ENCODE data around the gene ZEB1. TPM values are rescaled to one million over a fixed set of nuclear protein-coding genes. Genes with fewer than 3 reads are reported as not detected.

Gene ZEB1
- total RNA-seq, 1 experiment from 2014 or later: 0.39 TPM

DNA sequence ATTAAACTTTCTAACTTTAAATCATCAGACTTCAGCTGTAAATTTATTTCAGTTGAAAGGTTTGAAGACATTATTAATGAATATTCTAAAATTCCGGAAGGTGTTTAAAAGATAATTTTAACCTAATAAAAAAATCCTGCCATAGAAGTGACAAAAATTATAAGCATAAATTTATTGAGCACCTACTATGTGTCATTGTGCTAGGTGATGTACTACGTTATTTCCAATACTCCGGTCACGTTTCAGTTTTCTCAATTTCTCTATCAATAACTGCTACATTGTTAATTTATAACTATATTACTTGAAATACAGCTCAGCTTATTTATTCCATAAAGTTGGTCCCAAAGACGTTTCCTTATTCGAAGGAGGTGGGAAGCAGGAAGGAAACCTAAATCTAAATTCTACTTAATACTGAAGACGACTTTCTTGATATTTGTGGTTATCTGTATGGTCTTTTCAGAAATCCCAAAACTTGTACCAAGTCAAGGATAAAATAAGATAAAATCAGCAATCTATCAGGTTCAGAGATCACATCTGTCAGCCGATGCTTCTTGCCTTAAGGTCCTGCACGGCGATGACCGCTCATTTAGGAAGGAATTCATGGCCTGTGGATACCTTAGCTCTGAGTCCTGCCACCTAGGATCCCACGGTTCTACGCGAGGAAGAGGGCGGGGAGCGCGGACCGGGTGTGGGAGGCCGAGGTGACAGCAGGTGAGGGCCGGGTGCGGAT lies 1.2 kb upstream of the ZEB1 start:
- H3K9me3 ChIP-seq (ENCODE audit: control insufficient read depth, low read depth, low read length): no peaks in the 10 kb centered on the region
- no peak overlapping the region for H2BK5ac ChIP-seq (ENCODE audit: insufficient read length, low read length)
- no peak overlapping the region for H3T11ph ChIP-seq (ENCODE audit: low read length)
- H3K4me2 ChIP-seq (ENCODE audit: insufficient read depth, insufficient read length, low read length): peak overlapping the region; percentile 95
- no peak overlapping the region for H3K27ac ChIP-seq (ENCODE audit: insufficient read length, low read depth, low read length)
- H3K27ac Mint-ChIP-seq: no peak overlapping the region; a peak in 1 of 7 replicates
- H2BK15ac ChIP-seq (ENCODE audit: low read depth, low read length): no peak overlapping the region
- H3K18ac ChIP-seq (ENCODE audit: insufficient read length, low read depth, low read length): no peak overlapping the region
- peaks cover 77% of the 10 kb centered on the region for H3K27me3 Mint-ChIP-seq (ENCODE audit: low read depth)
- WGBS (ENCODE audit: extremely low coverage, insufficient read length, low lambda C conversion rate): no CpG with 5 or more reads among the region's 21 CpGs
- no peak overlapping the region for H3K23ac ChIP-seq (ENCODE audit: insufficient read length, low read depth, low read length)
- TF ChIP-seq CTCF (conservative IDR thresholded peaks at IDR 0.05): no peak
- H2AK5ac ChIP-seq (ENCODE audit: insufficient read length, low read length): no peak overlapping the region
- H4K5ac ChIP-seq (ENCODE audit: insufficient read length, low read depth, low read length): no peak overlapping the region
- no peaks in the 10 kb centered on the region for H3K4me1 ChIP-seq (ENCODE audit: insufficient read depth, low read length)
- H3K79me2 ChIP-seq (ENCODE audit: insufficient read depth, low read length): no peaks in the 10 kb centered on the region
- no peak overlapping the region for H2BK120ac ChIP-seq (ENCODE audit: low read depth, low read length, poor library complexity, severe bottlenecking)
- H4K91ac ChIP-seq (ENCODE audit: insufficient read length, low read depth, low read length): no peak overlapping the region
- H3K9ac ChIP-seq (ENCODE audit: extremely low read depth, insufficient read length, low read length): no peak overlapping the region
- peaks cover 16% of the 10 kb centered on the region for H3K23me2 ChIP-seq (ENCODE audit: insufficient read length, low read depth, low read length, poor library complexity, severe bottlenecking)
- no peak overlapping the region for H2BK20ac ChIP-seq (ENCODE audit: low read depth, low read length, poor library complexity, severe bottlenecking)
- no peak for DNase-seq
- H2AFZ ChIP-seq (ENCODE audit: low read length): no peak overlapping the region
- H3K79me1 ChIP-seq (ENCODE audit: insufficient read depth, low read depth, low read length, poor library complexity, severe bottlenecking): no peaks in the 10 kb centered on the region
- H3K36me3 Mint-ChIP-seq (ENCODE audit: insufficient read depth in 1 of 3, low read depth in 3 of 3): peaks cover 0 to 2% (median 0%) of the 10 kb centered on the region in 3 experiments; a peak in 2 of 7 replicates
- no peaks in the 10 kb centered on the region; a peak in 2 of 5 replicates for H3K9me3 Mint-ChIP-seq
- no peak overlapping the region for H4K8ac ChIP-seq (replicated peaks; ENCODE audit: insufficient read length, low read depth, low read length)
- H3K4me1 Mint-ChIP-seq: peaks cover 16 to 19% of the 10 kb centered on the region in 2 experiments
- no peak overlapping the region for H3K56ac ChIP-seq (ENCODE audit: insufficient read length, low read depth, low read length)
- H3K14ac ChIP-seq (ENCODE audit: insufficient read depth, low read length): no peak overlapping the region; the same call in 1 of the 2 replicates
- no peak overlapping the region for H3K4ac ChIP-seq (ENCODE audit: low read depth, low read length)
- no peak overlapping the region for H2BK12ac ChIP-seq (ENCODE audit: insufficient read length, low read depth, low read length)
- H4K20me1 ChIP-seq (ENCODE audit: control insufficient read depth, insufficient read depth, insufficient read length): no peaks in the 10 kb centered on the region
- peak overlapping the region; percentile 95 to 98 for H3K4me3 Mint-ChIP-seq
- peaks cover 22% of the 10 kb centered on the region for H3K27me3 ChIP-seq (ENCODE audit: insufficient read depth, low read length)
